ENCODE measurements around the gene LIMS2.

LIMS2 gene

GRCh38 chr2:127675331-127676261 lies at the start of gene LIMS2:
TSS of gene LIMS2 (minus strand) at chr2:127675530. CDS start at chr2:127675024, 506 bp downstream.
- peak; percentile 2 for TF ChIP-seq CTCF (conservative IDR thresholded peaks at IDR 0.05; ENCODE audit: control insufficient read depth, insufficient read depth, low read depth, low read length)
- peak within 1 kb of the TSS; percentile 31 for H3K4me3 ChIP-seq (ENCODE audit: control insufficient read depth, low read depth, low read length)
- DNase-seq (ENCODE audit: low read depth): peak; percentile 33

GRCh38 chr2:127722807-127723206 lies 47.5 kb upstream of the LIMS2 start:
- no peak overlapping the region for H3K4me3 ChIP-seq (ENCODE audit: control insufficient read depth, low read depth, low read length)
- TF ChIP-seq CTCF (conservative IDR thresholded peaks at IDR 0.05; ENCODE audit: control insufficient read depth, insufficient read depth, low read depth, low read length): no peak
- DNase-seq (ENCODE audit: low read depth): no peak

- H3K4me3 ChIP-seq (ENCODE audit: control insufficient read depth, low read depth, low read length): no peak overlapping the region
- DNase-seq (ENCODE audit: low read depth): no peak
- TF ChIP-seq CTCF (conservative IDR thresholded peaks at IDR 0.05; ENCODE audit: control insufficient read depth, insufficient read depth, low read depth, low read length): no peak
These were observed 46.6 kb upstream of the LIMS2 start for GRCh38 chr2:127721978-127722355.

GRCh38 chr2:127721311-127721977 lies 46.1 kb upstream of the LIMS2 start:
- H3K4me3 ChIP-seq (ENCODE audit: control insufficient read depth, low read depth, low read length): no peak overlapping the region
- TF ChIP-seq CTCF (conservative IDR thresholded peaks at IDR 0.05; ENCODE audit: control insufficient read depth, insufficient read depth, low read depth, low read length): no peak
- DNase-seq (ENCODE audit: low read depth): no peak

GRCh38 chr2:127719301-127720218 lies 44.2 kb upstream of the LIMS2 start:
- no peak overlapping the region for H3K4me3 ChIP-seq (ENCODE audit: control insufficient read depth, low read depth, low read length)
- no peak for DNase-seq (ENCODE audit: low read depth)
- TF ChIP-seq CTCF (conservative IDR thresholded peaks at IDR 0.05; ENCODE audit: control insufficient read depth, insufficient read depth, low read depth, low read length): no peak

- no peak for DNase-seq (ENCODE audit: low read depth)
- no peak overlapping the region for H3K4me3 ChIP-seq (ENCODE audit: control insufficient read depth, low read depth, low read length)
- TF ChIP-seq CTCF (conservative IDR thresholded peaks at IDR 0.05; ENCODE audit: control insufficient read depth, insufficient read depth, low read depth, low read length): no peak
These were observed 42.9 kb upstream of the LIMS2 start for GRCh38 chr2:127718271-127718670.
